ENCODE measurements around the gene EXD1. TPM values are rescaled to one million over a fixed set of nuclear protein-coding genes. Genes with fewer than 3 reads are reported as not detected.
"Not testable (repeated sequence)": the region's sequence is repeated elsewhere in the genome, so short reads cannot be mapped to it uniquely, and the experiment has no call there.

EXD1 gene
- total RNA-seq, 1 donor from 2014 or later, result not detected

DNA sequence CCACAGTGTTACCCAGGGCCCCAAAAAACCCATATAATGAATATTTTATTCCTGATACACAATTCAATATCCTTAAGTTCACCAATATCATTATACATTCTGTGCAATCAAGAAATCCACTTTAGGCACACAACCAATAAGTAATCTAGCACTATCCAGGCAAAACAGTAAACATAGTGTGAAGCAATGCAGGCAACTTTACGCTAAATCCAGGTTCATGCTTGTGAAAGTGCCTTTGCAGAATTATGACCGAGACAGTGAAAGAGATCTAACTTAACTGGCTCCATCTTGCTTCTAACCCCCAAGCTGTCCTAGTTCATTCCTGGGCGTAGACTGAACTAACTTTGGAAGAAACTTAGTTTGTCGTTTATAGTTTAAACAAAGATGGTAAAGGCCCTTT, 80.3 kb downstream of the EXD1 start:
- intact Hi-C loops (cut with micrococcal nuclease), result loop anchor here (1.0 kb wide), 4 partner anchors 34 to 197 kb away; partner anchors contain the start of genes CHAC1, CHP1 and INO80

DNA sequence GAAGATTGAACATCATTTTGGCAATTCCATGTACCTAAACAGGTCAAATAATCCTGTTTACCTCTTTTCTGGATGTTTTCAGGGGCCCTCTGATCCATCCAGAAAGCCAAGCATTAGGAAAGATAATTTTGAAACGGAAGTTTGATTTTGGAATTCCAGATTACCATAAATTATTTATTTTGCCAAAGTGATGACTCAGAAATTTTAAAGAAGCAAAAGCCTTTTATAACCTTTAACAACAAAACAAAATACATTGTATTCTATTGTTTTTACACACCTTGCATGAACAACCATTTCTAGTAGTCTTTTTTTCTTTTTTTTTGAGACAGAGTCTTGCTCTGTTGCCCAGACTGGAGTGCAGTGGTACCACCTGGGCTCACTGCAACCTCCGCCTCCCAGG, 82.5 kb downstream of the EXD1 start:
- intact Hi-C loops (cut with micrococcal nuclease), result no loop called here

DNA sequence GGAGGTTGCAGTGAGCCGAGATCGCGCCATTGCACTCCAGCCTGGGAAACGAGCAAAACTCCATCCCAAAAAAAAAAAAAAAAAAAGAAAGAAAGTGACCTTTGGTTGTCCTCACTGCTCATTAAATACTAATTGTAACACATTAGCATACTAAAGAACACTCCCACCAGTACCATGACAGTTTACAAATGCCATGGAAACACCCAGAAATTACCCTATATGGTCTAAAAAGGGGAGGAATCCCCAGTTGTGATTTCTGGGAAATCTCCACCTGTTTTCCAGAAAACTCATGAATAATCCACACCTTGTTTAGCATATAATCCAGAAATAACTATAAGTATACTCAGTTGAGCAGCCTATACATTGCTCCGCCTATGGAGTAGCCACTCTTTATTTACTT, 90.9 kb downstream of the EXD1 start:
- intact Hi-C loops (cut with micrococcal nuclease), result no loop called here

- intact Hi-C loops (cut with micrococcal nuclease), result not testable (repeated sequence)
Observed at GRCh38 chr15:41139112-41139511, 91.4 kb downstream of the EXD1 start.

- intact Hi-C loops (cut with micrococcal nuclease), result not testable (repeated sequence)
Observed at GRCh38 chr15:41135580-41135979, 95.0 kb downstream of the EXD1 start.

GRCh38 chr15:41133454-41133853, 97.1 kb downstream of the EXD1 start:
- intact Hi-C loops (cut with micrococcal nuclease), result no loop called here

Other genes with a start within 250 kb of the EXD1 start
- gene INO80, start 114.5 kb downstream of the EXD1 start, total RNA-seq, result 35.2 and 40.5 TPM in 2 replicates
- gene CHP1, start 511 bp upstream of the EXD1 start, total RNA-seq, result 71.6 and 72.9 TPM in 2 replicates
- 14.5 and 17.7 TPM in 2 replicates for gene OIP5, start 101.8 kb upstream of the EXD1 start, total RNA-seq
- 170 and 176 TPM in 2 replicates for gene NUSAP1, start 102.1 kb upstream of the EXD1 start, total RNA-seq
- 17.1 and 19.6 TPM in 2 replicates for gene NDUFAF1, start 171.7 kb upstream of the EXD1 start, total RNA-seq
- 39.8 and 43.9 TPM in 2 replicates for gene RTF1, start 186.3 kb upstream of the EXD1 start, total RNA-seq